NCI-H2081 treated with DMSO at 0.1 percent for 48 hours (cell line): ENCODE data around the gene GJB2.
"Not testable (repeated sequence)": the region's sequence is repeated elsewhere in the genome, so short reads cannot be mapped to it uniquely, and the experiment has no call there.

Experiments used
- DNase-seq: peaks from one replicate; lab custom pipeline; 2025; lab: John Stamatoyannopoulos, UW

The GJB2 gene

DNA sequence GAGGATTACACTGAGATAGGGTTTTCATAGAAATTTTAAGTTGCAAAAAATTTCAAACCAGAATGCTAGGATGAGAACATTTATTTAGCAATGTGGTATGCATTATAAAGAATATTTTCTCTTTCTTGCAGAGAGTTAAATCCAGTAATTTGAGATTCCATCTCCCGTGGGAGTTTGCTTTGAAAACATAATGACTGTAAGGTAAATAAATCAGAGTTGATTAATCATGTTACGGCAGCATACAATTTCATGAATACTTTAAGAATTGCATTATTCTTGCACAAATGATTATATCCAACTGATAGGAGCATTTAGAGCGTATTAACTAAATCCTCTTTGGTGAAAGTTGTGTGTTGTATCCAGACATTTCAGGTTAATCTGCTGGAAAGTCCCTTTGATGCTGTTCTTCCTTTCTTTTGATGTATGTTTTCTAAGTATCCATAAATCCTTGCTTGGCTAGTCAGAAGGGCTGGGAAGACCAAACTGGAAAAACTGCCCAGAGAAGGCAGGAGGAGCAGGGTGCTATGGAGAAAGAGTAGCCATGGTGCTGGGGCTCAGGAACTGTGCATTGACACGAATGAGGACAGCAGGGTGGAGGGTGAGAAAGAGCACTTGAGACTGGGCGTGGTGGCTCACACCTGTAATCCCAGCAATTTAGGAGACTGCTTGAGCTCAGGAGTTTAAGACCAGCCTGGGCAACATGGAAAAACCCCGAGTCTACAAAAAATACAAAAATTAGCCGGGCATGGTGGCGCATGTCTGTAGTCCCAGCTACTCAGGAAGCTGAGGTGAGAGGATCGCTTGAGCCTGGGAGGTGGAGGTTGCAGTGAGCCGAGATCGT, 27.1 kb downstream of the GJB2 start:
- DNase-seq = no peak

DNA sequence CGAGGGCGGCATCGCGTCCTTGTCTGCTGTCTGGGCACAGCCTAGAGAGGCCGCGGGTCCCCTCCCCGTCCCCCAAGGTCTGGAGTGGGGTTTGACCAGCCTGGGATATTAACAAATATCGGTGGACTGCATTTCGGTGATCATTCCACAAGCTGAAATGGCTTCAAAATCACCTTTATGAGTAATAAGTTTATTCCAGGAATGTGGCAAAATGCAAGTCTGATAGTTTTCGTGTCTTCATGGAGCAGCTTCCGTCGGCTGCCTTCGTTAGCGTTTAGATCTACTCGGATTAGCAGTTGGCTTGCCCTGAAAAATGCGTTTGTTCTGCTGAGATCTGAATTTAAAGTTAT, 30.8 kb downstream of the GJB2 start:
- DNase-seq = no peak

DNA sequence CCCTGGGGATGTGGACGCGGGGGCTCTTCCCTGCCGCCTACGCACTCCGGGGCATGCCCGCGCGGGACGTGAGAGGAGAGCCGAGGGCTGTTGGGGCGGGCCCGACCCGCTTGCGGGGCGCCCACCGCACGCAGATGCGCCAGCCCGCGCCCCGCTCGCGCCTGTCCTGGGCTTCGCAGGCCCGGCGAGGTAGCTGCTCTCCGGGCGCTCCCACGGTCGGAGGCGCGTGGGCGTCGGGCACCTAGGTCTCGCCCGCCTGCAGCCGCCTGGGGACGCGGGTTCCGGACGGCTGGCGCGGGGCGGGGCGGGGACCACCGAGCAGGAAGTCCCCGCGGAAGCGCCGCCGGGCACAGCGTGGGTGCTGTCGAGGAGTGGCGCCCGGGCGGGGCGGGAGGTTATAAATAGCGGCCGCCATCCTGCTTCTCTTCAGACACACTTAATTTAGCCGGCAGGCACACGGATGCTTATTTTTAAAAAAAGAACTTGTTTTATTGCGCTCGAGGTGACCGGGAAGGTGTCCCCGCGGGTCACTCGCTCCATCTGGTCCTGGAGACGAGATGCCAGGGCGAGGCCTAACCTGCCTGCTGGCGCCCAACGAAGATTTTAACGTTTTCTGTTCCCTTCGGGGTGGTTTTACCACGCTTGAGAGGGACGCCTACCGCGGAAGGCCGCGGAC, 31.3 kb downstream of the GJB2 start:
- DNase-seq = no peak

GRCh38 chr13:20160306-20161274, 32.1 kb downstream of the GJB2 start, which contains the start of gene GJA3:
TSS of gene GJA3 (minus strand) at chr13:20161052. CDS start at chr13:20143288, 17,764 bp downstream.
- DNase-seq = no peak

DNA sequence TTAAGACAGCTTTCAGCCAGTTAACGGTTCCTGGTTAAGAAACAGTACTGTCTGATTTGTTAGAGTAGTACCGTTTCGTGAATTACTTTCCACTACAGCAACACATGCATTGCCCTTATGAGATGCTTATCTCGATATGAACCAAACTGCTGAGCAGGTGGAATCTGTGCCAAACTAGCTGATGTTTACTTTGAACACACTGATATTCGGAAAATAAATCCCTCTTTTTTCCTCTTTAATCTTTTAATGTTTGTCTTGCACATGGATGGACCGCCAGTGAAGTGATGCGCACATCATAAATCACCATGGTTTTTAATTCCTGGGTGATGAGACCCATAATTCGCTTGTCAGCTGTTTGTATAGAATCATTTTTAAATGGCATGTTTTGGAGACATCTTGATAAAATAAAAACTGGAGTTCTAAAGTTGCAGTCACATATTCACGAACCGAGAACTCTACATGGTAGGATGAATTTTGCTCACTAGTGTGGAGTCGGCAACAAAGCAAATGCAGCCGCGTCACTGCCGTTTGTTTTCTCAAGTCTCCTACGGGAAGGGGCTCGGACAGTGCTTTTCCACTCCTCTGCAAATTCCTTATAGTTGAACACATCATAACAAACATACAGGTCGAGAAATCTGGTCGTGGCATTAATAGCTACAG, 33.0 kb downstream of the GJB2 start:
- no peak for DNase-seq

- no peak for DNase-seq
Observed at GRCh38 chr13:20157151-20157796, 35.5 kb downstream of the GJB2 start.

GRCh38 chr13:20156702-20157101, 36.0 kb downstream of the GJB2 start:
- no peak for DNase-seq

- DNase-seq = not testable (repeated sequence)
Observed at GRCh38 chr13:20153290-20153689, 39.4 kb downstream of the GJB2 start.

GRCh38 chr13:20151612-20152011, 41.1 kb downstream of the GJB2 start:
- DNase-seq = no peak

- no peak for DNase-seq
Observed at GRCh38 chr13:20151016-20151415, 41.7 kb downstream of the GJB2 start.

- no peak for DNase-seq
Observed at GRCh38 chr13:20150561-20150960, 42.2 kb downstream of the GJB2 start.

DNA sequence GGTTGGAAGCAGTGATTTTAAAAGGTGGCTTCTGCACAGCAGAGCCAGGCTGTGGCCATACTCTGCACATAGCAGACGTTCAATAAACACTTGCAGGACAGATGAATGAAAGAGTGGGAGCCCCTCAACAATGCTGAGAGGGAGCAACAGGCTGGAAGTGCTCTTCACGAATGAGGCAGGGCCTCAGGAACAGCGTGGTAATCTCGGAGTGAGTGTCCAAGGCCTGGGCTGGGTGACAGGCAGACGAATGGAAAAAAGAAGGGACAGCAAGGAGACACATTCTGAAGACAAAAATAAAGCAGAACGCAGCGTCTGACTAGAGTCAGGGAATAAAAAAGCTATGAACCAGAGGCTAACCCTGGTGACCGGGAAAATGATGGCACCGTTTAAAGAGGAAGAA, 43.0 kb downstream of the GJB2 start:
- no peak for DNase-seq

- no peak for DNase-seq
Observed at GRCh38 chr13:20148501-20149183, 44.1 kb downstream of the GJB2 start.

DNA sequence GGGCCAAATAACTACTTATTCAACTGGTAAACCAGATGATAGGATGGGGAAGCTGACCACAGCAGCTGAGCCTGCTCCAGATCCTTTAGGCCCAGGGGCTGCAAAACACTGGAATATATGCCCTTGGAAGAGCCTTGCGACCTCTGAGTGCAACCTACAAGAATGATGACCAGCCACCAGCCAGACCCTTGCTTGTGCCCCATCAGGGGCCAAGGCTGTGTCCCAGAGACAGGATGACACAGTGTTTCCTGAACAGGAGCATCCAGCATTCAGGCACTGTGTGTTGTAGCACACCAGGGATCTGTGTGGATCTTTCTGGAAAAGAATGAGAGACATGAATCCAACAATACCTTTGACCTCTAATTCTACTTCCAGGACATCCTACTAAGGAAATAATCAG, 46.4 kb downstream of the GJB2 start:
- DNase-seq = no peak

GRCh38 chr13:20145521-20145920, 47.2 kb downstream of the GJB2 start:
- DNase-seq = no peak

DNA sequence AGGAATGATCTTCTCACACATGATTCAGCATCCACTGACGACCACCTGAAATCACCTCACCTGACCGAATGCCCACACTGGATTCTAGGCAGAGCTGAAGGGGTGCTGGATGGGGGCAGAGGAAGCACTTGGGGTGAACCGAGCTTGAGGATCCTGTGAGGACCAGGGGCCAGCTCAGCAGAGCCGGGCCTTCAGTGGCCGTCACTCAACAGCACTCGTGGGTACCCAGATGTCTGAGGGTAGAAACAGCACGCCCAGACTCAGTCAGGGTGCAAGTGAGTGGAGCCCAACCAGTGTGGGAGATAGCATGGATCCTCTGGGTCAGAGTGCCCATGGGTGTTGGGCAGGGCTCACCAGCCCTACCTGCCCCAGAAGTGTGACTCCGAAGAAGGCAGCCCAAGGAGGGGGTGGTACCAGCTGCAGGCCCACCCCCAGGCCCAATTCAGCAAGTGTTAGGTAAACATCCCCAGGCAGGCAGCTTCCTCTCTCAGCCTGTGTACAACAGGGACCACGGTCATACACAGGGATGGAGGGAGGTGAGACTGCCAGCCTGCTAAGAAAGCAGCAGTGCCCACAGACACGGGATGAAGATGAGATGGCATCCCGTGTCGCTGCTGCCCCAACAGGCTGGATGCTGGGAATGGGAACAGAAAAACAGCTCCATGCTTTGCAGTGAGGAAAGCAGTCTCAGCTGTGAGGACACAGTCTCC, 48.4 kb downstream of the GJB2 start:
- no peak for DNase-seq

DNA sequence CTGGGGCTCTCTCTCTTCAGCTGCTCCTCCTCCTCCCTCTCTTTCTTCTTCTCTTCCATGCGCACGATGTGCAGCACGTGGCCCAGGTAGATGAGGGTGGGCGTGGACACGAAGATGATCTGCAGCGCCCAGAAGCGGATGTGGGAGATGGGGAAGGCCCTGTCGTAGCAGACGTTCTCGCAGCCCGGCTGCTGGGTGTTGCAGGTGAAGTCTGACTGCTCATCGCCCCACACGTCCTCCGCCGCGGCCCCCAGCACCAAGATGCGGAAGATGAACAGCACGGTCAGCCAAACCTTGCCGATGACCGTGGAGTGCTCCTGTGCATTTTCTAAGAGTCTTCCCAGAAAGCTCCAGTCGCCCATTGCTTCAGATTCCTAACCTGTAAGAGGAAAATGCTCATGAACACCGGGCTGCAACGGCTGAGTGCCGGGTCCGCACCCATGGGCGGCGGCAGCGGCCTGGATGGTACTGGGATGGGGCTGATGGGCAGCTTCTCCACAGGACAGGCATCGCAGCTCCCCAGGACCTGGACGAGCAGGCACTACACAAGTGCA, 49.7 kb downstream of the GJB2 start:
- no peak for DNase-seq

- DNase-seq = no peak
Observed at GRCh38 chr13:20142023-20142926, 50.5 kb downstream of the GJB2 start.
